ENCODE data around the gene FCER2.
"Not testable (repeated sequence)": the region's sequence is repeated elsewhere in the genome, so short reads cannot be mapped to it uniquely, and the experiment has no call there.

FCER2 gene

GRCh38 chr19:7645163-7645562, 56.8 kb downstream of the FCER2 start:
- no peak for DNase-seq

- no peak for DNase-seq
These were observed 57.4 kb downstream of the FCER2 start for GRCh38 chr19:7644550-7644877.

GRCh38 chr19:7643629-7644549, 58.0 kb downstream of the FCER2 start:
- DNase-seq: not testable (repeated sequence)

GRCh38 chr19:7643031-7643415, 58.9 kb downstream of the FCER2 start:
- DNase-seq: no peak

GRCh38 chr19:7642295-7643030, 59.5 kb downstream of the FCER2 start:
- no peak for DNase-seq

- DNase-seq: no peak
These were observed 60.3 kb downstream of the FCER2 start for GRCh38 chr19:7641290-7642276.

GRCh38 chr19:7640803-7641202, 61.1 kb downstream of the FCER2 start:
- DNase-seq: no peak

GRCh38 chr19:7639863-7640348, 62.0 kb downstream of the FCER2 start:
- no peak for DNase-seq

- no peak for DNase-seq
These were observed 63.0 kb downstream of the FCER2 start for GRCh38 chr19:7638802-7639465.

Data from NCI-H2029 (cell line).